Stimulated activated CD8-positive, alpha-beta memory T cell treated with anti-CD3 and anti-CD28 coated beads, Interleukin-15, amount 100 ng/mL, for 24 hours (primary cell): ENCODE data around the gene RHEB.

ENCODE experiments used
- DNase-seq: peaks from one replicate; pipeline ENCODE4 v3.0.0-alpha.2; 2020; ENCODE audit warnings: low read depth

Gene RHEB

GRCh38 chr7:151431768-151432311, 87.9 kb downstream of the RHEB start:
- DNase-seq: no peak

GRCh38 chr7:151431281-151431767, 88.4 kb downstream of the RHEB start:
- no peak for DNase-seq

- no peak for DNase-seq
Measured at GRCh38 chr7:151430391-151431205, 89.1 kb downstream of the RHEB start.

- DNase-seq: no peak
Measured at GRCh38 chr7:151429560-151430331, 89.9 kb downstream of the RHEB start.

GRCh38 chr7:151429237-151429559, 90.5 kb downstream of the RHEB start:
- DNase-seq: no peak

- no peak for DNase-seq
Measured at GRCh38 chr7:151428378-151429236, 91.1 kb downstream of the RHEB start.

GRCh38 chr7:151427705-151428377, 91.9 kb downstream of the RHEB start:
- no peak for DNase-seq

GRCh38 chr7:151426904-151427704, 92.6 kb downstream of the RHEB start:
- DNase-seq: no peak

- DNase-seq: no peak
Measured at GRCh38 chr7:151426441-151426903, 93.2 kb downstream of the RHEB start.

- DNase-seq: no peak
Measured at GRCh38 chr7:151425670-151426440, 93.8 kb downstream of the RHEB start.

- no peak for DNase-seq
Measured at GRCh38 chr7:151424799-151425198, 94.9 kb downstream of the RHEB start.

- DNase-seq: no peak
Measured at GRCh38 chr7:151423936-151424335, 95.8 kb downstream of the RHEB start.

- DNase-seq: no peak
Measured at GRCh38 chr7:151423226-151423625, 96.5 kb downstream of the RHEB start.

- DNase-seq: no peak
Measured at GRCh38 chr7:151422212-151422611, 97.5 kb downstream of the RHEB start.

GRCh38 chr7:151420144-151420543, 99.6 kb downstream of the RHEB start:
- no peak for DNase-seq

- no peak for DNase-seq
Measured at GRCh38 chr7:151416941-151417315, 102.8 kb downstream of the RHEB start.

- no peak for DNase-seq
Measured at GRCh38 chr7:151416112-151416940, 103.4 kb downstream of the RHEB start.
